Measurements from ENCODE around the gene RUVBL1.

- TF ChIP-seq CTCF (IDR thresholded peaks at IDR 0.05) (no peak), POLR2A (IDR thresholded peaks at IDR 0.05) (no peak)
These were observed 83.0 kb downstream of the RUVBL1 start for GRCh38 chr3:128040660-128041059.

Measured in uterus (tissue), 2 donors.